Epithelial cell of proximal tubule (primary cell): Measurements from ENCODE around the gene TCF15. TPM values are rescaled to one million over a fixed set of nuclear protein-coding genes. Genes with fewer than 3 reads are reported as not detected.
A peak's percentile ranks its signal among the peaks of the same experiment; 100 is the strongest.
"Not testable (repeated sequence)": the region's sequence is repeated elsewhere in the genome, so short reads cannot be mapped to it uniquely, and the experiment has no call there.

ENCODE experiments used
- DNase-seq: peaks from one replicate; pipeline ENCODE4 v3.0.0-alpha.2; 2011; ENCODE audit warnings: low read depth
- H3K4me3 ChIP-seq: 2 replicates; pipeline ENCODE4 v1.5.1; 2011; ENCODE audit warnings: low read depth, mild to moderate bottlenecking, low read length
- total RNA-seq: library from RNA; depleted of rRNA; stranded (reverse); fragments of >200 nt; gene quantifications from 2 replicates; pipeline ENCODE4 v1.2.3, GENCODE V29; 2015
- TF ChIP-seq, protein P1 (sequence below): conservative IDR thresholded peaks from 2 replicates; pipeline ENCODE4 v1.5.1; 2012; ENCODE audit warnings: low read depth, mild to moderate bottlenecking, low read length

Gene TCF15
- total RNA-seq, 1 donor from 2014 or later = 4.0 TPM

DNA sequence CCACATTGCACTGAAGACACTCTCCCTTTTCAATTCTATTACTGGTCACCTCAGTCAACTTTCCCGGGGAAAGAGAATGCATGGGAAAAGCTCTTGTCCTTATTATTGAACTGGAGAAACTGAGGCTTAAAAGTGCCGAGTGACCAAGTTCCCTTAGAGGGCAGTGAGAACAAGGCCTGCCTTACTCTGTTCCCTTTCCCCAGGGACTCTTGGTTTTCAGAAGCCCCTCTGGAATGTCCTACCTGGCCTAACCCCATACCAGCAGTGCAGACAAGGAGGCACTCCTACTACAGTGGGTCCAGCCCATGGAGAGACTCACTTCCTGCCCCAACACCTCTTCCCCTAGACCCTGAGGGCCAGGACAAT lies 36.7 kb upstream of the TCF15 start:
- TF ChIP-seq, protein P1, sequence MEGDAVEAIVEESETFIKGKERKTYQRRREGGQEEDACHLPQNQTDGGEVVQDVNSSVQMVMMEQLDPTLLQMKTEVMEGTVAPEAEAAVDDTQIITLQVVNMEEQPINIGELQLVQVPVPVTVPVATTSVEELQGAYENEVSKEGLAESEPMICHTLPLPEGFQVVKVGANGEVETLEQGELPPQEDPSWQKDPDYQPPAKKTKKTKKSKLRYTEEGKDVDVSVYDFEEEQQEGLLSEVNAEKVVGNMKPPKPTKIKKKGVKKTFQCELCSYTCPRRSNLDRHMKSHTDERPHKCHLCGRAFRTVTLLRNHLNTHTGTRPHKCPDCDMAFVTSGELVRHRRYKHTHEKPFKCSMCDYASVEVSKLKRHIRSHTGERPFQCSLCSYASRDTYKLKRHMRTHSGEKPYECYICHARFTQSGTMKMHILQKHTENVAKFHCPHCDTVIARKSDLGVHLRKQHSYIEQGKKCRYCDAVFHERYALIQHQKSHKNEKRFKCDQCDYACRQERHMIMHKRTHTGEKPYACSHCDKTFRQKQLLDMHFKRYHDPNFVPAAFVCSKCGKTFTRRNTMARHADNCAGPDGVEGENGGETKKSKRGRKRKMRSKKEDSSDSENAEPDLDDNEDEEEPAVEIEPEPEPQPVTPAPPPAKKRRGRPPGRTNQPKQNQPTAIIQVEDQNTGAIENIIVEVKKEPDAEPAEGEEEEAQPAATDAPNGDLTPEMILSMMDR = no peak
- H3K4me3 ChIP-seq = no peak overlapping the region

GRCh38 chr20:646107-646867 lies 36.2 kb upstream of the TCF15 start:
- no peak for DNase-seq
- TF ChIP-seq, protein P1 = no peak
- no peak overlapping the region for H3K4me3 ChIP-seq

More for the DNA sequence above, 36.7 kb upstream of the TCF15 start:
- DNase-seq = no peak

DNA sequence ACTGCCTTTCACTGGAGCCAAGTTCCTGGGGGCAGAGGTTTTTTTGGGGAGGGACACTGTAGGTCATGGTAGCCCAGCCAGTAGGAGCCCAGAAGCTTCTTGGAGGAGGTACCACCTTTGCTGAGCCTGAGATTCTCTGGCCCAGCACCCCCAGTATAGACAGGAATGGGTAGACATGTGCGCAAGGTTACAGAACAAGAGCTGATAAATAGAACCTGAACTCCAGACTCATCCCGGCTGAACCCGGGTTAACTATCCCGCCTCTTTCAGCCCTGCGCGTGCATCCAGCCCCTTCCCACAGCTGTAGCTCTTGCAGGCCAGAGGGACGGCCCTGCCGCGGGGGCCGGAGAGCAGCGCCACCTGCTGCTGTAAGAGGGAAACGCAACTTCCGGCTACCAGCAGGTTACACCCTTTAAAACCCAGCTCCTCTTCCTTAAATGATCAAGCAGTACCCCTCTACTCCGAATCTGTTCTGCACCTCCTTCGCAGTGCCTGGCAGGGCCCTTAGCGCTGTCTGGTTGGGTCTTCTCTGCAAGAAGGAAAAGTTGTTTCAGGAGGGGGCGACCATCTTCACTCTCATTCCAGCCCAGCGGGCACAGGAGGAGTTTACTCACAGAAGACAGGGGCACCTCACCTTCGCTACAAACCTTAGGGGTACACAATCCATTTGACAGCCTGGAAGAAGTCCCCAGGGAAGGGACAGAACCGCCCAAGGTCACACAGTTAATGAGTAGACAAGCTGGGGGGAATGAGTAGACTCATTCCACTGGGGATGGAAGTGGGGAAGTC lies 35.4 kb upstream of the TCF15 start:
- no peak for DNase-seq
- TF ChIP-seq, protein P1 = peak; percentile 94
- no peak overlapping the region for H3K4me3 ChIP-seq

GRCh38 chr20:644692-645317 lies 34.7 kb upstream of the TCF15 start:
- DNase-seq = no peak
- TF ChIP-seq, protein P1 = no peak
- no peak overlapping the region for H3K4me3 ChIP-seq

GRCh38 chr20:642398-643174 lies 32.5 kb upstream of the TCF15 start:
- TF ChIP-seq, protein P1 = no peak
- H3K4me3 ChIP-seq = peak overlapping the region; percentile 43
- DNase-seq = no peak

DNA sequence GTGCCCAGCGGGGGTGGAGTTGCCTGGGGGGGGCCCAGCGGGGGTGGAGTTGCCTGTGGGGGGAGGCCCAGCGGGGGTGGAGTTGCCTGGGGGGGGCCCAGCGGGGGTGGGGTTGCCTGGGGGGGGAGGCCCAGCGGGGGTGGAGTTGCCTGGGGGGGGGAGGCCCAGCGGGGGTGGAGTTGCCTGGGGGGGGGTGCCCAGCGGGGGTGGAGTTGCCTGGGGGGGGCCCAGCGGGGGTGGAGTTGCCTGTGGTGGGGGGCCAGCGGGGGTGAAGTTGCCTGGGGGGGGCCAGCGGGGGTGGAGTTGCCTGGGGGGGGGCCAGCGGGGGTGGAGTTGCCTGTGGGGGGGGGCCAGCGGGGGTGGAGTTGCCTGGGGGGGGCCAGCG lies 31.9 kb upstream of the TCF15 start:
- H3K4me3 ChIP-seq, DNase-seq: not testable (repeated sequence)

DNA sequence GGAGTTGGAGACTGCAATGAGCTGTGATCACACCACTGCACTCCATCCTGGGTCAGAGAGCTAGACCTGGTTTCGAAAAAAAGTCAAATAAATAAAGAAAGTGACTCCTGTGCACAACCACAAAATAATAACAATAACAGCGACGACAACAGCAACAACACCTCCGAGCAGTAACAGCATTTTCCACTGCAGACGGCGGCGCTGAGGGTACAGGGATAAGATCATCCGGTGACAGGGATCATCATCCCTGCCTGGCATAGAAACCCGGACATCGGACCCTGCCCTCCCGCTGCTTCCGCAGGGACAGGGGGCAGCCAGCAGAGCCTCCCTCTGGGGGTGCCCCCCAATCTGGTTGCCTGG lies 31.4 kb upstream of the TCF15 start:
- H3K4me3 ChIP-seq = no peak overlapping the region
- no peak for DNase-seq
- TF ChIP-seq, protein P1 = no peak
